ENCODE results near the gene PIK3AP1. TPM values are rescaled to one million over a fixed set of nuclear protein-coding genes. Genes with fewer than 3 reads are reported as not detected.

PIK3AP1 gene
- total and polyA plus RNA-seq, 2 of the 8 experiments (the other 6 are each of a cell fraction or from before 2014, with no cell fraction given) = 1.9 to 4.5 TPM

DNA sequence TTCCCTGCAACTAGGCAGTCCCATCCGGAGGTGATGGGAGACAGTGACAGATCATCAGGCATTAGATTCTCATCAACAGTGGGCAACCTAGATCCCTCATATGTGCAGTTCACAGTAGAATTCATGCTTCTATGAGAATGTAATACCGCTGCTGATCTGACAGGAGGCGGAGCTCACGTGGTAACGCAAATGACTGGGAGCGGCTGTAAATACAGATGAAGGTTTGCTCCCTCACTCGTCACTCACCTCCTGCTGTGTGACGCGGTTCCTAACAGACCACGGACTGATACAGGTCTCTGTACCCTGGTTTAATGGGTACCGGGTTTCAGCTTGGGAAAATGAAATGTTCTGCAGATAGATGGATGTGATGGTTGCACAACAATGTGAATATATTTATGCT lies 47.8 kb upstream of the PIK3AP1 start (continued):
- TF ChIP-seq, protein P1, sequence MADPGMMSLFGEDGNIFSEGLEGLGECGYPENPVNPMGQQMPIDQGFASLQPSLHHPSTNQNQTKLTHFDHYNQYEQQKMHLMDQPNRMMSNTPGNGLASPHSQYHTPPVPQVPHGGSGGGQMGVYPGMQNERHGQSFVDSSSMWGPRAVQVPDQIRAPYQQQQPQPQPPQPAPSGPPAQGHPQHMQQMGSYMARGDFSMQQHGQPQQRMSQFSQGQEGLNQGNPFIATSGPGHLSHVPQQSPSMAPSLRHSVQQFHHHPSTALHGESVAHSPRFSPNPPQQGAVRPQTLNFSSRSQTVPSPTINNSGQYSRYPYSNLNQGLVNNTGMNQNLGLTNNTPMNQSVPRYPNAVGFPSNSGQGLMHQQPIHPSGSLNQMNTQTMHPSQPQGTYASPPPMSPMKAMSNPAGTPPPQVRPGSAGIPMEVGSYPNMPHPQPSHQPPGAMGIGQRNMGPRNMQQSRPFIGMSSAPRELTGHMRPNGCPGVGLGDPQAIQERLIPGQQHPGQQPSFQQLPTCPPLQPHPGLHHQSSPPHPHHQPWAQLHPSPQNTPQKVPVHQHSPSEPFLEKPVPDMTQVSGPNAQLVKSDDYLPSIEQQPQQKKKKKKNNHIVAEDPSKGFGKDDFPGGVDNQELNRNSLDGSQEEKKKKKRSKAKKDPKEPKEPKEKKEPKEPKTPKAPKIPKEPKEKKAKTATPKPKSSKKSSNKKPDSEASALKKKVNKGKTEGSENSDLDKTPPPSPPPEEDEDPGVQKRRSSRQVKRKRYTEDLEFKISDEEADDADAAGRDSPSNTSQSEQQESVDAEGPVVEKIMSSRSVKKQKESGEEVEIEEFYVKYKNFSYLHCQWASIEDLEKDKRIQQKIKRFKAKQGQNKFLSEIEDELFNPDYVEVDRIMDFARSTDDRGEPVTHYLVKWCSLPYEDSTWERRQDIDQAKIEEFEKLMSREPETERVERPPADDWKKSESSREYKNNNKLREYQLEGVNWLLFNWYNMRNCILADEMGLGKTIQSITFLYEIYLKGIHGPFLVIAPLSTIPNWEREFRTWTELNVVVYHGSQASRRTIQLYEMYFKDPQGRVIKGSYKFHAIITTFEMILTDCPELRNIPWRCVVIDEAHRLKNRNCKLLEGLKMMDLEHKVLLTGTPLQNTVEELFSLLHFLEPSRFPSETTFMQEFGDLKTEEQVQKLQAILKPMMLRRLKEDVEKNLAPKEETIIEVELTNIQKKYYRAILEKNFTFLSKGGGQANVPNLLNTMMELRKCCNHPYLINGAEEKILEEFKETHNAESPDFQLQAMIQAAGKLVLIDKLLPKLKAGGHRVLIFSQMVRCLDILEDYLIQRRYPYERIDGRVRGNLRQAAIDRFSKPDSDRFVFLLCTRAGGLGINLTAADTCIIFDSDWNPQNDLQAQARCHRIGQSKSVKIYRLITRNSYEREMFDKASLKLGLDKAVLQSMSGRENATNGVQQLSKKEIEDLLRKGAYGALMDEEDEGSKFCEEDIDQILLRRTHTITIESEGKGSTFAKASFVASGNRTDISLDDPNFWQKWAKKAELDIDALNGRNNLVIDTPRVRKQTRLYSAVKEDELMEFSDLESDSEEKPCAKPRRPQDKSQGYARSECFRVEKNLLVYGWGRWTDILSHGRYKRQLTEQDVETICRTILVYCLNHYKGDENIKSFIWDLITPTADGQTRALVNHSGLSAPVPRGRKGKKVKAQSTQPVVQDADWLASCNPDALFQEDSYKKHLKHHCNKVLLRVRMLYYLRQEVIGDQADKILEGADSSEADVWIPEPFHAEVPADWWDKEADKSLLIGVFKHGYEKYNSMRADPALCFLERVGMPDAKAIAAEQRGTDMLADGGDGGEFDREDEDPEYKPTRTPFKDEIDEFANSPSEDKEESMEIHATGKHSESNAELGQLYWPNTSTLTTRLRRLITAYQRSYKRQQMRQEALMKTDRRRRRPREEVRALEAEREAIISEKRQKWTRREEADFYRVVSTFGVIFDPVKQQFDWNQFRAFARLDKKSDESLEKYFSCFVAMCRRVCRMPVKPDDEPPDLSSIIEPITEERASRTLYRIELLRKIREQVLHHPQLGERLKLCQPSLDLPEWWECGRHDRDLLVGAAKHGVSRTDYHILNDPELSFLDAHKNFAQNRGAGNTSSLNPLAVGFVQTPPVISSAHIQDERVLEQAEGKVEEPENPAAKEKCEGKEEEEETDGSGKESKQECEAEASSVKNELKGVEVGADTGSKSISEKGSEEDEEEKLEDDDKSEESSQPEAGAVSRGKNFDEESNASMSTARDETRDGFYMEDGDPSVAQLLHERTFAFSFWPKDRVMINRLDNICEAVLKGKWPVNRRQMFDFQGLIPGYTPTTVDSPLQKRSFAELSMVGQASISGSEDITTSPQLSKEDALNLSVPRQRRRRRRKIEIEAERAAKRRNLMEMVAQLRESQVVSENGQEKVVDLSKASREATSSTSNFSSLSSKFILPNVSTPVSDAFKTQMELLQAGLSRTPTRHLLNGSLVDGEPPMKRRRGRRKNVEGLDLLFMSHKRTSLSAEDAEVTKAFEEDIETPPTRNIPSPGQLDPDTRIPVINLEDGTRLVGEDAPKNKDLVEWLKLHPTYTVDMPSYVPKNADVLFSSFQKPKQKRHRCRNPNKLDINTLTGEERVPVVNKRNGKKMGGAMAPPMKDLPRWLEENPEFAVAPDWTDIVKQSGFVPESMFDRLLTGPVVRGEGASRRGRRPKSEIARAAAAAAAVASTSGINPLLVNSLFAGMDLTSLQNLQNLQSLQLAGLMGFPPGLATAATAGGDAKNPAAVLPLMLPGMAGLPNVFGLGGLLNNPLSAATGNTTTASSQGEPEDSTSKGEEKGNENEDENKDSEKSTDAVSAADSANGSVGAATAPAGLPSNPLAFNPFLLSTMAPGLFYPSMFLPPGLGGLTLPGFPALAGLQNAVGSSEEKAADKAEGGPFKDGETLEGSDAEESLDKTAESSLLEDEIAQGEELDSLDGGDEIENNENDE (IDR thresholded peaks at IDR 0.05; ENCODE audit: insufficient replicate concordance, low read length) = no peak
- TF ChIP-seq ZNF274 (IDR thresholded peaks at IDR 0.05; ENCODE audit: borderline replicate concordance, extremely low read depth, low read length) (no peak), CHD2 (IDR thresholded peaks at IDR 0.05; ENCODE audit: low read length) (no peak), MAX (IDR thresholded peaks at IDR 0.05) (no peak)

All from H1 (cell line).